Activated CD8-positive, alpha-beta T cell treated with anti-CD3 and anti-CD28 coated beads, Interleukin-2, amount 10 ng/mL, durations not matched to agents 7 days and 5 days (primary cell): Measurements from ENCODE around the gene GALNT17. TPM values are rescaled to one million over a fixed set of nuclear protein-coding genes. Genes with fewer than 3 reads are reported as not detected.

ENCODE experiments used
- ATAC-seq: fragments of 150-1000 bp; cut with Tn5 transposase; one replicate; pipeline ENCODE4 v1.10.0; 2021; ENCODE audit warnings: moderate library complexity
- CTCF ChIA-PET: fragments of 350-600 bp; sonication (Branson Sonifier 250); formaldehyde crosslinking; loops from one replicate; lab custom pipeline; 2021; ENCODE audit warnings: antibody characterized with exemption; lab: Charles Lee
- POLR2A ChIA-PET: fragments of 350-600 bp; sonication (Branson Sonifier 250); formaldehyde crosslinking; loops from one replicate; lab custom pipeline; 2021; ENCODE audit warnings: antibody characterized with exemption; lab: Charles Lee
- DNase-seq: peaks from one replicate; pipeline ENCODE4 v3.0.0-alpha.2; 2020
- H3K27ac Mint-ChIP-seq: one replicate; pipeline ENCODE4 v1.8.0; 2021; ENCODE audit warnings: mild to moderate bottlenecking, mixed read lengths
- H3K27me3 Mint-ChIP-seq: one replicate; pipeline ENCODE4 v1.8.0; 2021; ENCODE audit warnings: low read depth, mixed read lengths
- H3K36me3 Mint-ChIP-seq: one replicate; pipeline ENCODE4 v1.8.0; 2021; ENCODE audit warnings: low read depth, mixed read lengths
- H3K4me1 Mint-ChIP-seq: one replicate; pipeline ENCODE4 v1.8.0; 2021; ENCODE audit warnings: low read depth, mixed read lengths
- H3K4me3 Mint-ChIP-seq: one replicate; pipeline ENCODE4 v1.8.0; 2021; ENCODE audit warnings: mild to moderate bottlenecking, mixed read lengths
- H3K9me3 Mint-ChIP-seq: one replicate; pipeline ENCODE4 v1.8.0; 2022; ENCODE audit warnings: mixed read lengths; ENCODE audit not compliant: insufficient read depth
- total RNA-seq, 2 experiments: library from RNA; stranded (reverse); gene quantifications; one replicate each; pipeline ENCODE4 v1.2.3, GENCODE V29; 2021

Gene GALNT17
- total RNA-seq, 2 experiments from 2014 or later: not detected

DNA sequence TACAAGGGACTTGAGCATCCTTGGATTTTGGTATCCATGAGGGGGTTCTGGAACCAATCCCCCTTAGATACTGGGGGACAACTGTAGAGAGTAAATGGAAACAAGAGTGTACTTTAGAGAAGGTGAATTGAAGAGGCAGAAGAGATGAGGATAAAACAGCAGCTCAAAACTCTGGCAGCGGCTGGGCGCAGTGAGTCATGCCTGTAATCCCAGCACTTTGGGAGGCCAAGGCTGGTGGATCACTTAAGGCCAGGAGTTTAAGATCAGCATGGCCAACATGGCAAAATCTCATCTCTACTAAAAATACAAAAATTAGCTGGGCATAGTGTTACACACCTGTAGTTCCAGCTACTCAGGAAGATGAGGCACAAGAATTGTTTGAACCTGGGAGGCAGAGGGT, 218.7 kb downstream of the GALNT17 start:
- DNase-seq (no peak), ATAC-seq (no peak)
- ChIA-PET CTCF (no interaction called here), POLR2A (no interaction called here)
- no peak overlapping the region for H3K27ac Mint-ChIP-seq
- H3K9me3 Mint-ChIP-seq: peaks cover 6% of the 10 kb centered on the region
- no peaks in the 10 kb centered on the region for H3K4me1 Mint-ChIP-seq
- no peaks in the 10 kb centered on the region for H3K36me3 Mint-ChIP-seq
- H3K4me3 Mint-ChIP-seq: no peak overlapping the region
- no peaks in the 10 kb centered on the region for H3K27me3 Mint-ChIP-seq

DNA sequence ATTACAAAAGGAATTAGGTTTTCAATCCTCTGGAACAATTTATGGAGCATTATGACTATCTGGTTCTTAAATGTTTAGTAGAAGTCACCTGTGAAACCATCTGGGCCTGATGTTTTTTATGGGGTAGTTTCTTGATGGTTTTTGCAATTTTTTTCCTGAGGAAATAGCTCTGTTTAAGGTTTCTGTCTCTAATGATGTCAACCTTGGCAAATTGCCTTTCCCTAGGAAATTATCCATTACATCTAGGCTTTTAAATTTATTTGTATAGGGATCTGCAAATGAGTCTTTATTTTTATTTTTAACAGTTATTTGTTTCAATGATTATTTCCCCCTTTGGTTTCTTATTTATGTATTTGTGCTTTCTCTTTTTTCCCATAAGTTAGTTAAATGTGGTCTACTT, 222.8 kb downstream of the GALNT17 start:
- Mint-ChIP-seq H3K9me3 (peaks cover 7% of the 10 kb centered on the region), H3K4me3 (no peak overlapping the region), H3K27ac (no peak overlapping the region), H3K4me1 (no peaks in the 10 kb centered on the region), H3K27me3 (no peaks in the 10 kb centered on the region), H3K36me3 (no peaks in the 10 kb centered on the region)
- ATAC-seq (no peak), DNase-seq (no peak)
- POLR2A ChIA-PET: no interaction called here
- CTCF ChIA-PET: no interaction called here

DNA sequence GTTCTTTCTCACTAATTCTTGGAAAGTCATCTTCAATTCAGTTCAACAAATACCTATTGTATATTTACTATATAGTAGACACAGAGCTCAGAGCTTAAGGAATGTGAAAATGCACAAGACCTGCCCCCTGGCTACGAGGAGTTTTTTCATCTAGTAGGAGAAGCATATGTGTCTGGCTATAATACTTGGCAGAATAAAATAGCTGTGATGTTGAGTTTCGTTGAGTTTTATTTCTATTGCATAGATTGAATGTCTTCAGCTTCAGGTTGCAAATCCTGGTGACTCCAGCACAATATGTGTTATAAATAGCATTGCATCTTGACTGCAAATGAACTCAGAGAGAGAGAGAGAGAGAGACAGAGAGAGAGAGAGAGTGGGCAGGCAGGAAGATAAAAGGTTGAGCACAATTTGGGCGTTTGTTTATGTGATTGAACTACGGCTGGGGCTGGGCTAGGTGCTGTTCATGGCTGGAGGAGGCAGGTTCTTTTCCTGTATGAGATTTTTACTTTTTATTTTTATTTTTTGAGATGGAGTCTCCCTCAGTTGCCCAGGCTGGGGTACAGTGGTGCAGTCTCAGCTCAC, 229.6 kb downstream of the GALNT17 start:
- CTCF ChIA-PET: no interaction called here
- Mint-ChIP-seq H3K36me3 (no peaks in the 10 kb centered on the region), H3K27me3 (no peaks in the 10 kb centered on the region), H3K4me3 (no peak overlapping the region), H3K27ac (no peak overlapping the region), H3K9me3 (peaks cover 11% of the 10 kb centered on the region), H3K4me1 (no peaks in the 10 kb centered on the region)
- ATAC-seq (no peak), DNase-seq (no peak)
- POLR2A ChIA-PET: no interaction called here

DNA sequence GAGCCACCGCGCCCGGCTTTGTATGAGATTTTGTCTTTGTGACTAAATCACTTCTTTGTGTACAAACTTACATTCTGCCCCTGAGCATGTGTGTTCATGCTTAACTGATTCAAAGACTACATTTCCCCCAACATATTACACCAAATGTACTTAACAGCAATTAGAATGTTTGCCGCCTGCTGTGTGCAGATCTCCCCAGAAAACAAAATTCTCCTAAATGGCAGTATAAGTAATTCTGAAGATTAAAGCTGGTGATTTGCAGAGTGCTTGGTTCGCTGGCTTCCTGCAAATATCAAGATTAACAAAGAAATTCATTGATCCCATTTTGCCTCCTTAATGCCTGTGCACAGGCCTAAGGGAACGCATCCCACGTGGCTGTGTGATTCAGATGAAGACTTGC, 230.3 kb downstream of the GALNT17 start:
- ChIA-PET POLR2A (no interaction called here), CTCF (no interaction called here)
- ATAC-seq (no peak), DNase-seq (no peak)
- H3K27ac Mint-ChIP-seq: no peak overlapping the region
- H3K4me1 Mint-ChIP-seq: no peaks in the 10 kb centered on the region
- no peak overlapping the region for H3K4me3 Mint-ChIP-seq
- no peaks in the 10 kb centered on the region for H3K27me3 Mint-ChIP-seq
- no peaks in the 10 kb centered on the region for H3K36me3 Mint-ChIP-seq
- peaks cover 14% of the 10 kb centered on the region for H3K9me3 Mint-ChIP-seq

DNA sequence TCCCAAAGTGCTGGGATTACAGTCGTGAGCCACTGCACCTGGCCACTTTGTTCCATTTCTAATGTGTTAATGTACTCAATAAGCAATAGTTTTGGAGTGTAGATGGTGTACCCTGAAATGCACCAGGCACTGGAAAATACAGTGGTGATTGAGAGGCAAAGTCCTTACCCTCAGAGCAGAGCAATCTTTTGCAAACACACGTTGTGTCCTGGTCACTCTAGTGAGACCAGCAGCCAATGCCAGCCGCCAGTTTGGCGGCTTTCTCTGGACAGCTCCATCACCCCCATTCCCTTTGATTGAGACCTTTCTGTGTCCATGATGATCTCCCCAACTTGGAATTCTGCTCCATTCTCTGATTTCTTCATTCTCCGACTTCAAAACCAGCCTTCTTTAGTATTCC, 231.3 kb downstream of the GALNT17 start:
- Mint-ChIP-seq H3K4me3 (no peak overlapping the region), H3K36me3 (no peaks in the 10 kb centered on the region), H3K27ac (no peak overlapping the region), H3K9me3 (peaks cover 8% of the 10 kb centered on the region), H3K4me1 (no peaks in the 10 kb centered on the region), H3K27me3 (no peaks in the 10 kb centered on the region)
- ChIA-PET CTCF (no interaction called here), POLR2A (no interaction called here)
- ATAC-seq (no peak), DNase-seq (no peak)

DNA sequence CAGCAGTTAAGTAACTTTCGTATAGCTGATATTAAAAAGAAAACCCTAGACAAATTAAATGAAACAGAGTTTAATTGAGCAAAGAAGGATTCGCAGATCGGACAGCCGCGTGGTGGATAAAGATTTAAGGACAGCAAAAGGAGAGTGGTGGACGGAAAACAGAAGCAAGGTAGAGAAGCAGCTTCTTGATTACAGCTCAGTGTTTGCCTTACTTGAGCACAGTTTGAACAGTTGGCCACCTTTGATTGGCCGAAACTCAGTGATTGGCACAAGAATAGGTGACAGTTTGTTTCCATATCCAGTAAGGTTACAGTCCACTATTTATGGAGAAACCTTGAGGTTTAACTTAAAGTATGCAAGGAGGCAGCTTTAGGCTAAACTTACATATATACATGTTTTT, 231.7 kb downstream of the GALNT17 start:
- Mint-ChIP-seq H3K4me3 (no peak overlapping the region), H3K36me3 (no peaks in the 10 kb centered on the region), H3K9me3 (peaks cover 12% of the 10 kb centered on the region), H3K4me1 (no peaks in the 10 kb centered on the region), H3K27ac (no peak overlapping the region), H3K27me3 (no peaks in the 10 kb centered on the region)
- CTCF ChIA-PET: no interaction called here
- POLR2A ChIA-PET: no interaction called here
- no peak for DNase-seq
- ATAC-seq: no peak

DNA sequence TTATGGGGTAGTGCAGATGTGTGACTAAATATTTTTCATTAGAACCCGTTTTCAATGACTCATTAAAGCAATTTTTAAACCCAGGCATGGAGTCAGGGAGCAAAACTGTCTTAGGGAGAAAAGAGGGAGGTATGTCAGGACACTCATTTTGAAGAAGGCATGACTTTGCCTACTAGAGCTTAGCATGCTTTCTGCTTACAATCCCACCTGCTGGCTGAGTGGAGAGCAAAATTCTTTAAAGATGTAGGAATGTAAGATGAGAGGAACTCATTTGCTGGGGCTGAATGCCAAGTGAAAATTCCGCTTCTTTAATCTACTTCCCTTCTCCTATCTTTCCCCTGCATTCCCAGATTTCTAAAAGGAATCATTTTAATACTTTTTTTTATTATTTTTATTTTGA, 232.6 kb downstream of the GALNT17 start:
- no peak for DNase-seq
- ChIA-PET POLR2A (no interaction called here), CTCF (no interaction called here)
- Mint-ChIP-seq H3K9me3 (peaks cover 15% of the 10 kb centered on the region), H3K4me1 (no peaks in the 10 kb centered on the region), H3K27ac (no peak overlapping the region), H3K27me3 (no peaks in the 10 kb centered on the region), H3K36me3 (no peaks in the 10 kb centered on the region), H3K4me3 (no peak overlapping the region)
- no peak for ATAC-seq

DNA sequence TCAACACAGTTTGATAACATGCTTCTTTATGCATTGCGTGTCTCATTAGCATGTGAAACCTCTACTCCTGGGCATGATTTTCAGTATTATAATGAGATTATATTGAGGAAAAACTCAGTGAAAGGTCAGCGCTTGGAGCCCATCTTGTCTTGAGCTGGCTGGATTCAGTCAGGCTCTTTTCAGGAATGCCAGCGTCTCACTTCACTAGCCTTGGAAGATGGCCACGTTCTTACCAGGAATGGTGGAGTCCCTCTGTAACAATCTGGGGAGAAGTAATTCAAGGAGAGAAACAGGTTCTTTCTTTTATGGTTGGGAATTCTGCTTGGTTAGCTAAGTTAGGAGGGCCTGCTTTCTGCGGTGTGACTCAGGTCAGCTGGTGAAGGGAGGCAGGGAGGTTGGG, 241.0 kb downstream of the GALNT17 start:
- H3K4me3 Mint-ChIP-seq: no peak overlapping the region
- ATAC-seq: no peak
- no peaks in the 10 kb centered on the region for H3K27me3 Mint-ChIP-seq
- no peaks in the 10 kb centered on the region for H3K4me1 Mint-ChIP-seq
- H3K36me3 Mint-ChIP-seq: no peaks in the 10 kb centered on the region
- ChIA-PET POLR2A (no interaction called here), CTCF (no interaction called here)
- no peak overlapping the region for H3K27ac Mint-ChIP-seq
- peaks cover 36% of the 10 kb centered on the region for H3K9me3 Mint-ChIP-seq
- DNase-seq: no peak

DNA sequence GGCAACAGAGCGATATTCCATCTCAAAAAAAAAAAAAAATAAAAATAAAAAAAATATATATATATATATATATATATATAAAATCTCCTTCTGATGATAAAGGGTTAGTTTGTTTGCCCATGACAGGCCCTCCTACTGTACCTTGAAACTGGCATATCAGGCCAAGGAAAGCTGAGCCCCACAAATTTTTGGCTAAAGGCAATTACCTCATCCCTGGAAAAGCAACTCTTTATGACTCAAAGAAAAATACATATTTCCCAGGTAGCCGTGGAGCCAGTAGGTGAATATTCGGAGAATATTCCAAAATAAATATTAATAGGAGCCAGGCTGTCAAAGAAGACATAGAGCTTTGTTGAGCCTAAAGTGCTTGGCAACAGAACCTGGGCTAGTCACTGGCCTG, 245.1 kb downstream of the GALNT17 start:
- DNase-seq (no peak), ATAC-seq (no peak)
- Mint-ChIP-seq H3K27me3 (no peaks in the 10 kb centered on the region), H3K9me3 (peaks cover 33% of the 10 kb centered on the region), H3K27ac (no peak overlapping the region), H3K4me1 (no peaks in the 10 kb centered on the region), H3K36me3 (no peaks in the 10 kb centered on the region), H3K4me3 (no peak overlapping the region)
- ChIA-PET POLR2A (no interaction called here), CTCF (no interaction called here)

DNA sequence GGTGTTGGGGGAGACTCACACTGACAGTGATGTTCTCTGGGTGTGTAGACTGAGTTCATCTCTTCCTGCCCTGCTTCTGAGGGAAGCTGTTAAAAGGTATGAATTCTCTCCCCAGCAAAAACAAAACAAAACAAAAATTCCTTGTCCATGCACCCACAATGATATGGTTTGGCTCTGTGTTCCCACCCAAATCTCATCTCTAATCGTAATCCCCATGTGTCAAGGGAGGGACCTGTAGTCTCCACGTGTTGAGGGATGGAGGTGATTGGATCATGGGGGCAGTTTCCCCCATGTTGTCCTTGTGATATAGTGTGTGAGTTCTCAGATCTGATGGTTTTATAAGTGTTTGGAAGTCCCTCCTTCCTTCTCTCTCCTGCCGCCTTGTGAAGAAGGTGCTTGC, 245.5 kb downstream of the GALNT17 start:
- CTCF ChIA-PET: no interaction called here
- no peak for DNase-seq
- POLR2A ChIA-PET: no interaction called here
- Mint-ChIP-seq H3K4me3 (no peak overlapping the region), H3K27ac (no peak overlapping the region), H3K27me3 (no peaks in the 10 kb centered on the region), H3K4me1 (no peaks in the 10 kb centered on the region), H3K36me3 (no peaks in the 10 kb centered on the region), H3K9me3 (peaks cover 32% of the 10 kb centered on the region)
- ATAC-seq: no peak

DNA sequence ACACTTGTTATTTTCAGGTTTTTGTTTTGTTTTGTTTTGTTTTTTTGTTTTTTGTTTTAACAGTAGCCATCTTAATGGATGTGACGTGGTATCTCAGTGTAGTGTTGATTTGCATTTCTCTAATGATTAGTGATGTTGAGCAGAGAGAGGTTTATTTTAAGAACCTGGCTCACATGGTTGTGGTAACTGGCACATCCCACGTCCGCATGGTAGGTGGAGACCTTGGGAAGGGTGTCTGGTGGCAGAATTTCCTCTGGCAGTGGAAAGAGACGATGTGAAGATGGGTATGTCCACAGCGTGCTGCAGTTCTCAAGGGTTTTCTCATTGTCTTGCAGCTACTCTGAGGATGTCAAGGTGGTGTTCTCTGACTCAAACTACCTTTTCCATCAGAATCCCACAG, 252.2 kb downstream of the GALNT17 start:
- H3K27ac Mint-ChIP-seq: no peak overlapping the region
- DNase-seq (no peak), ATAC-seq (no peak)
- no peaks in the 10 kb centered on the region for H3K27me3 Mint-ChIP-seq
- no peaks in the 10 kb centered on the region for H3K4me1 Mint-ChIP-seq
- no peaks in the 10 kb centered on the region for H3K36me3 Mint-ChIP-seq
- ChIA-PET POLR2A (no interaction called here), CTCF (no interaction called here)
- H3K4me3 Mint-ChIP-seq: no peak overlapping the region
- peaks cover 10% of the 10 kb centered on the region for H3K9me3 Mint-ChIP-seq

DNA sequence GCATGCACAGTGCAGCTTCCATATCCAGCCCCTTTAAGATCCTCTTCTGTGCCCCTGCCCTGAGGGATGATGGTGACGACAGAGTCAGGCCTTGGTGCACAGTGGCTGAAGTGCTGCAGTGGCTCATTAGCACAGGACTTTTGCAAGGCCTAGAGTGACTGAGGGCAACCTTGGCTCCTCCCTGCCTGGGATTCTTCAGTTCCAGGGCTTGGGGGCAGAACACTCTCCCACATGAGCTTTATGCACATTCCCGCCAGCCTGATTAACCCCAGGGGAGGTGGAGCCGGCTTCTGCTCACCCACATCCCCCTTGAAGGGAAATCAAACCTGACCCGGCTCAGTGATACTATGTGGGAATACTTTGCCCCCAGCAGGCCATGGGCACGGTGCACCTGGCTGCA, 253.4 kb downstream of the GALNT17 start:
- no peaks in the 10 kb centered on the region for H3K27me3 Mint-ChIP-seq
- no peaks in the 10 kb centered on the region for H3K9me3 Mint-ChIP-seq
- DNase-seq (no peak), ATAC-seq (no peak)
- POLR2A ChIA-PET: no interaction called here
- H3K36me3 Mint-ChIP-seq: no peaks in the 10 kb centered on the region
- CTCF ChIA-PET: no interaction called here
- H3K4me3 Mint-ChIP-seq: no peak overlapping the region
- H3K27ac Mint-ChIP-seq: no peak overlapping the region
- no peaks in the 10 kb centered on the region for H3K4me1 Mint-ChIP-seq

DNA sequence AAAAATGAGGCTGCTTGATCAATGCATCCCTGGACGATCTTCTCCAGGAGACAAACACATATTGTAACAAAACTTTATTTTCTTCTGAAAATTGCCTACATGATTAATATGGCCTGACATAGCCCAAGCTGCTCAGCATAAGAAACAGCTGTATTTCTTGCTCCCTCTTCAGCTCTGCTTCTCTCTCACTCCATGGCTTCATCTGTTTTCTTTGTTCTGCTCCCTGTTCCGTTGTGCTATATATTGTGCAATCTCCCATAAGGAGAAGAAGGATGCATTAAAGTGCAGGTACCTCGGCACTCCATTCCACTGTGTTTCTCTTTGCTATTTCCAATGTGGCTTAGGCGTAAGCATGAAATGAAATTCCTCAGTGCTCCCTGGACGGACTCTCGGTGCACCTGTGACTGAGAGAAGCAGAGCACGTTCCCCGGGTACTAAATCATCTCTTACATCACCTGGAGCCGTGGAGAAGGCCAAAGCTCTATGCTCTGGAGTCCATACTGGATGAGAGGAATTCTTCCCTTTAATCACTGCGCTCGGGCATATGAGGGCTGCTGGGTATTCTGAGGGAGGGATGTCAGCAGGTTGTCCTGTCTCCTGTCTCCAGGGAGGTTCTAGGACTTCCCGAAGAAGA, 254.3 kb downstream of the GALNT17 start:
- no peaks in the 10 kb centered on the region for H3K9me3 Mint-ChIP-seq
- no peak overlapping the region for H3K27ac Mint-ChIP-seq
- H3K36me3 Mint-ChIP-seq: no peaks in the 10 kb centered on the region
- no peak overlapping the region for H3K4me3 Mint-ChIP-seq
- CTCF ChIA-PET: no interaction called here
- no peaks in the 10 kb centered on the region for H3K4me1 Mint-ChIP-seq
- POLR2A ChIA-PET: no interaction called here
- ATAC-seq (no peak), DNase-seq (no peak)
- no peaks in the 10 kb centered on the region for H3K27me3 Mint-ChIP-seq
